HEK293T (cell line): ENCODE data around the gene MT1A.

Experiments used
- ARNT ChIP-seq: fragments of 450-650 bp; IDR thresholded peaks from 2 replicates; pipeline ENCODE4 v1.6.1; 2017; ENCODE audit warnings: mild to moderate bottlenecking
- BHLHE40 ChIP-seq: fragments of 450-650 bp; IDR thresholded peaks from 2 replicates; pipeline ENCODE4 v1.6.1; 2016; ENCODE audit warnings: mild to moderate bottlenecking, moderate library complexity, borderline replicate concordance
- SP1 ChIP-seq: fragments of 450-650 bp; IDR thresholded peaks from 2 replicates; pipeline ENCODE4 v1.6.1; 2017
- SUZ12 ChIP-seq: fragments of 450-650 bp; IDR thresholded peaks from 2 replicates; pipeline ENCODE4 v1.6.1; 2016; ENCODE audit warnings: mild to moderate bottlenecking
- ZNF384 ChIP-seq: fragments of 450-650 bp; IDR thresholded peaks from 2 replicates; pipeline ENCODE4 v1.6.1; 2016

GRCh38 chr16:56664506-56664905 is 26.0 kb downstream of the MT1A start:
- TF ChIP-seq ARNT (no peak), SP1 (no peak), BHLHE40 (no peak), SUZ12 (no peak), ZNF384 (no peak)
